LNCAP (cell line): ENCODE data around the gene SOCS3.

ENCODE experiments used
- CTCF ChIP-seq: fragments of 450-650 bp; IDR thresholded peaks from 2 replicates; pipeline ENCODE4 v1.5.1; 2017; ENCODE audit warnings: mild to moderate bottlenecking

Gene SOCS3

GRCh38 chr17:78396441-78397337, 36.8 kb upstream of the SOCS3 start:
- no peak for TF ChIP-seq CTCF

- TF ChIP-seq CTCF = no peak
These were observed 35.3 kb upstream of the SOCS3 start for GRCh38 chr17:78395155-78395554.

GRCh38 chr17:78394209-78394608, 34.3 kb upstream of the SOCS3 start:
- TF ChIP-seq CTCF = no peak

- TF ChIP-seq CTCF = no peak
These were observed 33.7 kb upstream of the SOCS3 start for GRCh38 chr17:78393575-78393974.

- TF ChIP-seq CTCF = no peak
These were observed 32.4 kb upstream of the SOCS3 start for GRCh38 chr17:78392295-78392694.

GRCh38 chr17:78391843-78392242, 32.0 kb upstream of the SOCS3 start:
- TF ChIP-seq CTCF = no peak

GRCh38 chr17:78391051-78391431, 31.2 kb upstream of the SOCS3 start:
- no peak for TF ChIP-seq CTCF
